Measurements from ENCODE around the gene ECSCR. TPM values are rescaled to one million over a fixed set of nuclear protein-coding genes. Genes with fewer than 3 reads are reported as not detected.
"Not testable (repeated sequence)": the region's sequence is repeated elsewhere in the genome, so short reads cannot be mapped to it uniquely, and the experiment has no call there.

The ECSCR gene
- total RNA-seq, 1 donor from 2014 or later, result not detected

DNA sequence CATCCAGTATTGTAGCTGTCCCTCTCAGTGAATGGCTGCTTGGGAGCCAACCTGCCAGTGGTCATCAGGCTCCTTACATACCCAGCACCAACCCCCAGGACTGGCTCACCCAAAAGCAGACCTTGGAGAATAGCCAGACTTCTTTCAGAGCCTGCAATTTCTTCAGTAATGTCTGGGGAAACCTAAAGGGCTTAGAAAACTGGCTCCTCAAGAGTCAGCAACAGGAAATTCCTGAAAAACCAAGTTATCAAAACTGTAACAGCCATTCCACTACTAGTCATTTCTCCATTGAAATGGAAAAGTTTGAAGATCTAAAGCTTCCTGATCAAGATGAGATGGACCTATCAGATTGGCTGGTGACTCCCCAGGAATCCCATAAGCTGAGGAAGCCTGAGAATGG, 32.3 kb upstream of the ECSCR start:
- peaks cover 2% of the 10 kb centered on the region for H3K27me3 Mint-ChIP-seq
- intact Hi-C loops (cut with micrococcal nuclease), result no loop called here
- ChIA-PET POLR2A (no interaction called here), CTCF (interaction anchor here (0.6 kb wide), 1 partner anchor 37 kb away, joined by 3 read pairs; no protein-coding TSS in a partner anchor)
- H3K36me3 Mint-ChIP-seq (ENCODE audit: low read depth), result no peaks in the 10 kb centered on the region
- H3K9me3 Mint-ChIP-seq, result no peaks in the 10 kb centered on the region
- H3K4me3 Mint-ChIP-seq, result no peak overlapping the region
- H3K4me1 Mint-ChIP-seq, result no peaks in the 10 kb centered on the region
- DNase-seq (no peak), ATAC-seq (ENCODE audit: low read depth) (no peak)
- no peak overlapping the region for H3K27ac Mint-ChIP-seq
- TF ChIP-seq, protein P1, sequence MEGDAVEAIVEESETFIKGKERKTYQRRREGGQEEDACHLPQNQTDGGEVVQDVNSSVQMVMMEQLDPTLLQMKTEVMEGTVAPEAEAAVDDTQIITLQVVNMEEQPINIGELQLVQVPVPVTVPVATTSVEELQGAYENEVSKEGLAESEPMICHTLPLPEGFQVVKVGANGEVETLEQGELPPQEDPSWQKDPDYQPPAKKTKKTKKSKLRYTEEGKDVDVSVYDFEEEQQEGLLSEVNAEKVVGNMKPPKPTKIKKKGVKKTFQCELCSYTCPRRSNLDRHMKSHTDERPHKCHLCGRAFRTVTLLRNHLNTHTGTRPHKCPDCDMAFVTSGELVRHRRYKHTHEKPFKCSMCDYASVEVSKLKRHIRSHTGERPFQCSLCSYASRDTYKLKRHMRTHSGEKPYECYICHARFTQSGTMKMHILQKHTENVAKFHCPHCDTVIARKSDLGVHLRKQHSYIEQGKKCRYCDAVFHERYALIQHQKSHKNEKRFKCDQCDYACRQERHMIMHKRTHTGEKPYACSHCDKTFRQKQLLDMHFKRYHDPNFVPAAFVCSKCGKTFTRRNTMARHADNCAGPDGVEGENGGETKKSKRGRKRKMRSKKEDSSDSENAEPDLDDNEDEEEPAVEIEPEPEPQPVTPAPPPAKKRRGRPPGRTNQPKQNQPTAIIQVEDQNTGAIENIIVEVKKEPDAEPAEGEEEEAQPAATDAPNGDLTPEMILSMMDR (IDR thresholded peaks at IDR 0.05), result no peak

DNA sequence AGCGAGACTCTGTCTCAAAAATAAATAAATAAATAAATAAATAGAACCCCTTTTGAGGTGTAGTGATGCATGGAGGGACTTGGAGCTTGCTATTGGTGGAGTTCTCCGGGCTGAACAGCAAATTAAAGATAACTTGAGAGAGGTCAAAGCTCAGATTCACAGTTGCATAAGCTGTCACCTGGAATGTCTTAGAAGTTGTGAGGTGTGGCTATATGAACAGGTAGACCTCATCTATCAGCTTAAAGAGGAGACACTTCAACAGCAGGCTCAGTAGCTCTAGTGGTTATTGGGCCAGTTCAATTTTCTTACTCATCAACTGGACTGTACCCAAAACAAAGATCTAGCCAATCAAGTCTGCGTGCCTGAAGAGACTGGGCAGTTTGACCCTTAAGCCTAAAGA, 31.7 kb upstream of the ECSCR start:
- ChIA-PET POLR2A (no interaction called here), CTCF (no interaction called here)
- intact Hi-C loops (cut with micrococcal nuclease), result no loop called here
- no peaks in the 10 kb centered on the region for H3K9me3 Mint-ChIP-seq
- no peak for DNase-seq
- peaks cover 2% of the 10 kb centered on the region for H3K27me3 Mint-ChIP-seq
- H3K27ac Mint-ChIP-seq, result no peak overlapping the region
- no peak overlapping the region for H3K4me3 Mint-ChIP-seq
- ATAC-seq (ENCODE audit: low read depth), result no peak
- no peaks in the 10 kb centered on the region for H3K36me3 Mint-ChIP-seq (ENCODE audit: low read depth)
- TF ChIP-seq, protein P1 (IDR thresholded peaks at IDR 0.05), result no peak
- H3K4me1 Mint-ChIP-seq, result no peaks in the 10 kb centered on the region

DNA sequence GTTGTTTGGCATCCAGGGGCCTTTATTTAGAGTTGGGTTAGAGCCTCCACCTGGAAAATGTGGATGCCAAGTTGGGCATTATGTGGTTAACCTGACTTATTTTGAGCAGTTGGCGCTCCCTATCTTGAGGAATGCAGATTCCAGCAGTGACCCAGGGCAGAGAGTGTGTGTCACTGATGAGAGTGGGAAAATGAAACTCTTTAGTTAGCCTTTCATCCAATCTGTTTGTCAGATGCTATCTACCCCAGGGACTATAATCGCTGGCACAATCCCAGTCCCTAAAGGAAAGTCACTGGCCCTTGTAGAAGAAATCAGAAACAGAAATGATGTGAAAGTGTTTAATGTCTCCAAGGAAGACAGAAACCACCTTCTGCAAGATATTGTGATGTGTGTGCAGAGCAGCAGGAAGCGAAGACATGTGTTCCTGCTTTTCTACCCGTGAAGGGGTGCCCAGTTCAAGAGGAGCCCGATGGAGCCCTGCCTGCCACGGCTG, 30.2 kb upstream of the ECSCR start:
- H3K27me3 Mint-ChIP-seq, result peaks cover 2% of the 10 kb centered on the region
- H3K4me3 Mint-ChIP-seq, result no peak overlapping the region
- POLR2A ChIA-PET, result no interaction called here
- H3K9me3 Mint-ChIP-seq, result no peaks in the 10 kb centered on the region
- H3K27ac Mint-ChIP-seq, result no peak overlapping the region
- DNase-seq, result no peak
- intact Hi-C loops (cut with micrococcal nuclease), result no loop called here
- TF ChIP-seq, protein P1 (IDR thresholded peaks at IDR 0.05), result no peak
- CTCF ChIA-PET, result no interaction called here
- H3K4me1 Mint-ChIP-seq, result no peaks in the 10 kb centered on the region
- no peaks in the 10 kb centered on the region for H3K36me3 Mint-ChIP-seq (ENCODE audit: low read depth)
- no peak for ATAC-seq (ENCODE audit: low read depth)

DNA sequence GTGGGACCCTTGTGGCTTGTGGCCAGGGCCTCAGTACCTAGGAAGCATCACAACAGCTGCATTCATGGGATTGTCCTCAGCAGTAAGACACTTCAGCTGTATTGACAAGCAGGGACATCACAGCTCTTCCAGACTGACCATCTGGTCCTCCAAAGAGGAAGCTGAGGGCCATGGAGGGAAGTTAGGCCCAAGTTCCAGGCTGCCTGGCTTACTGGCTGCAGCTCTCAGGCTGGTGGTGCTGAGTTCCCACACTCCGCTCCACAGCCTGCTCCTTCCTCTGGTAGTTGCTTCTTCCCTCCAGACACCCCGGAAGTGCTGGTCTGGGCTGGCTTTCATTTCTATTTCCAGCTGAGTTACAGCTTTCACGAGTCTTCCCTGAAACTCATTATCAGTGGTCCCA, 25.7 kb upstream of the ECSCR start:
- intact Hi-C loops (cut with micrococcal nuclease), result no loop called here
- TF ChIP-seq, protein P1 (IDR thresholded peaks at IDR 0.05), result no peak
- ChIA-PET CTCF (no interaction called here), POLR2A (no interaction called here)
- Mint-ChIP-seq H3K4me1 (no peaks in the 10 kb centered on the region), H3K27ac (no peak overlapping the region), H3K4me3 (no peak overlapping the region), H3K36me3 (ENCODE audit: low read depth) (no peaks in the 10 kb centered on the region), H3K9me3 (no peaks in the 10 kb centered on the region), H3K27me3 (peaks cover 2% of the 10 kb centered on the region)
- ATAC-seq (ENCODE audit: low read depth) (no peak), DNase-seq (no peak)

DNA sequence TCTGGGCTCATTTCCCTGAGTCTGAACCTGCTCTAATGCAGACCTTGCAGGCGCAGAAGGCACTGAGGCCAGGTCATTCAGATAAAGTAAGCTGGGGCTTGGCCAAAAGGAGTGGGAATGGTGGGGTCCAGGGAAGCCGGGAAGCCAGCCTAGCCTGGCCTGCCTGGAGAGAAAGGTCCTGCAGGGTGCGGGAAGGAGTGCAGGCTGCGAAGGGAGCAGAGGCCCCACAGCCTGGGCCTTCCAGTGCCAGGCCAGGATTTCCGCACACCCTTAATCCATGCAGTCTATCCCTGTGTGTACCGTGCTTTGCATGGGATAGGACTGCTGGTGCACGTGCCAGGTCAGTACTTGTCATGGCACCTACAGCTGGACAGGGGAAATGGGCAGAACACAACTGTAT, 23.7 kb upstream of the ECSCR start:
- Mint-ChIP-seq H3K9me3 (no peaks in the 10 kb centered on the region), H3K36me3 (ENCODE audit: low read depth) (no peaks in the 10 kb centered on the region), H3K27ac (no peak overlapping the region), H3K4me1 (peaks cover 15% of the 10 kb centered on the region), H3K27me3 (no peaks in the 10 kb centered on the region), H3K4me3 (no peak overlapping the region)
- ChIA-PET CTCF (no interaction called here), POLR2A (no interaction called here)
- ATAC-seq (ENCODE audit: low read depth) (no peak), DNase-seq (no peak)
- TF ChIP-seq, protein P1 (IDR thresholded peaks at IDR 0.05), result no peak
- intact Hi-C loops (cut with micrococcal nuclease), result no loop called here

DNA sequence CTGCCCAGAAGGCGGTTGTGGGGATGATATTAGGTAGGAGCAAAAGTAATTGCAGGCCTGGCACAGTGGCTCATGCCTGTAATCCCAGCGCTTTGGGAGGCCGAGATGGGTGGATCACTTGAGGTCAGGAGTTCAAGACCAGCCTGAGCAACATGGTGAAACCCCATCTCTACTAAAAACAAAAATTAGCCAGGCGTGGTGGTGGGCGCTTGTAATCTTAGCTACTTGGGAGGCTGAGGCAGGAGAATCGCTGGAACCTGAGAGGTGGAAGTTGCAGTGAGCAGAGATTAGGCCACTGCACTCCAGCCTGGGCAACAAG, 20.3 kb upstream of the ECSCR start:
- Mint-ChIP-seq H3K4me3 (peak overlapping the region; percentile 53), H3K4me1 (peaks cover 15% of the 10 kb centered on the region)
- CTCF ChIA-PET; DNase-seq; H3K9me3 Mint-ChIP-seq; H3K27ac Mint-ChIP-seq; intact Hi-C loops (cut with micrococcal nuclease); ATAC-seq (ENCODE audit: low read depth); H3K36me3 Mint-ChIP-seq (ENCODE audit: low read depth); H3K27me3 Mint-ChIP-seq: not testable (repeated sequence)
- POLR2A ChIA-PET, result interaction anchor here (0.6 to 1.2 kb wide), 2 partner anchors 19 to 153 kb away, joined by 3 to 4 read pairs; no protein-coding TSS in a partner anchor
